Measurements from ENCODE around the gene CCDC200. TPM values are rescaled to one million over a fixed set of nuclear protein-coding genes. Genes with fewer than 3 reads are reported as not detected.

The CCDC200 gene
- total RNA-seq, result not detected in 2 replicates

DNA sequence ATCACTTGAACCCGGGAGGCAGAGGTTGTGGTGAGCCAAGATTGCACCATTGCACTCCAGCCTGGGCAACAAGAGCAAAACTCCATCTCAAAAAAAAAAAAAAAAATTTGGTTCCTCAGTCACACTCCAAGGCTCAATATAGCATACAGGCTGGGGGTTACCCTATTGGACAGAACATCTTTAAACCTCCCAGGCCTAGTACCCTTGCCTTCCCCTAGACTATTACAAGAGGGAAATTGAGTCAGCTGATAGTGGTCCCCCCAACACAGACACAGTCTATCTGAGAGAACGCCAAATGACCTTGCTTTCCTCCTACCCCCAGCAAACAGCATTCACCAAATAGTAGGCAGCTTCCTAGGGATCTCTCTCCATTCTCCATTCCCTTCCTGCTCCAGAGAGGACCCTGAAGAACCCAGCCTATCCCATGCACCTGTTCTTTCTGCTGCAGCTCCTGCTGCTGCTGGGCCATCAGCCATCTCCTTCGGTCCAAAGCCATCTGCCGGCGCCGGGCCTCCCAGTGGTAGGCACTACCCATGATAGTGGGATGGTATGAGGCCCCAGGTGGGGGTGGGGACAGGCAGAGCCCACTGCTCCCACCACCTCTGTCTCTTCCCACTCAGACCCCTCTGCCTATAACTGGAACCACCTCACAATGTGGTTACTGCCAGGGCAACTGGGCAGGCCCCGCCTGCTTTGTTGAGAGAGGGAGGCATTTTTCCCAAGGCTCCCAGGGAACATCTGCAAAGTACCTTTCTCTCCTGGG lies at the start of gene CCDC200:
Gene CCDC200 (minus strand): TSS at position 604 of the 763 bp plus-strand sequence. CDS start 69 bp downstream, at position 535.

GRCh38 chr17:43233877-43234276 lies 5.5 kb upstream of the CCDC200 start, which contains the start of gene RNU2-1:
Gene RNU2-1, minus strand, starts transcription at chr17:43233977.

DNA sequence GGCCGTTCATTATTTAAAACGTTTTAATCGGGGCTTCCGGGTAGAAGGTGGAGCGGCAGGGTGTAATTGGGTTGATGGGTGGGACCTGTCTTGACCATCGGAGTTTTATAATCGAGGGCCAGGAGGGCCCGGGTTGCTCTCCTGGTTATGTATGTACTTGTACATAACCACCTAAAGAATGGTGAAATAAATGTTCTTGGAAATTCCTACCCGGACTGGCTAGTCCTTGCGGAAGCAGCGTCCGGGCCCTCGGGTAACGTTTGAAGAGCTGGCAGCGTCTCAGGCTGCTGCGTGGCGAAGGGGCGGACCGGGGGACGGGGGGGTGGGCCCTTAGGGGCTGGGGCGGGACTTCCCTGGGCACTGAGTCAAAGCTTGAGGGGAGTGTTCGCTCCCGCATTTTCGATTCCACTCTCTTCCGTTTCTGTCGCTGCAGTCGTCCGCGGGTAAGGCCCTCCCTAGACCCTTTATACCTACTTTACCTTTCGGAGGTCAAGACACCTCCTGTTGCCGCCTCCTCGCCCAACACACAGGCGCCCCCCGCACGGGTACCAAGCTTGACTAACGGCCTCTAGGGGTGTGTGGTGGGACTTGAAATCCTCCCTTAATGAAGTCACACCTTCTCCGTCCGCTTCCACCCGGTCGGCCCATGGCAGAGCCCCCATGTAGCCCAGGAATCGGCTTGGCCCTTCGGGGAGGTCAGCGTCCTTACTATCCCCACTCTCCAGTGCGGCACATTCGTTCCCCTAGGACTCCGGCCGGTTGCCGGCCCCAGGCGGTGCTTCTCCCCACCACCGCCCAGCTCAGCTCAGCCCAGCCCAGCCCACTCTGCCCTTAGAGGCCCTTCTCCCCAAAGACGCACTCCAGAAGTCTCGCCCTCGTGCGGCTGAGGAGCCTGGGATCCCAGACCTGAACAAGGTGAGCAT lies 16.7 kb downstream of the CCDC200 start, which contains the start of gene TMEM106A:
Gene TMEM106A (plus strand): TSS at position 396 of the 923 bp plus-strand sequence. CDS start 1,167 bp downstream, outside the sequence.

Small RNA genes lying within 50 kb of the gene (small RNA-seq; reads per million reads assigned to genes)
- gene RF00004 (ENCODE audit: low replicate concordance) (not detected), gene RNU2-1 (ENCODE audit: low replicate concordance) (not detected)

Other genes starting within 250 kb of the CCDC200 start
- 0.66 and 1.9 TPM in 2 replicates for gene PTGES3L, start 248.5 kb downstream of the CCDC200 start, total RNA-seq
- gene RUNDC1, start 248.1 kb downstream of the CCDC200 start, total RNA-seq, result 10.7 and 12.0 TPM in 2 replicates
- 633 and 1,027 TPM in 2 replicates for gene RPL27, start 230.2 kb downstream of the CCDC200 start, total RNA-seq
- gene IFI35, start 221.8 kb downstream of the CCDC200 start, total RNA-seq, result 21.8 and 23.9 TPM in 2 replicates
- 314 and 543 TPM in 2 replicates for gene VAT1, start 206.2 kb downstream of the CCDC200 start, total RNA-seq
- gene RND2, start 203.4 kb downstream of the CCDC200 start, total RNA-seq, result under 0.01 and 0.88 TPM in 2 replicates
- 4.2 and 34.9 TPM in 2 replicates for gene BRCA1, start 103.3 kb downstream of the CCDC200 start, total RNA-seq
- gene NBR1, start 57.4 kb downstream of the CCDC200 start, total RNA-seq, result 95.2 and 109 TPM in 2 replicates
- 9.8 and 11.7 TPM in 2 replicates for gene TMEM106A, start 16.7 kb downstream of the CCDC200 start, total RNA-seq
- not detected in 2 replicates for gene RNU2-1, start 5.4 kb upstream of the CCDC200 start, total RNA-seq
- gene ARL4D, start 170.4 kb upstream of the CCDC200 start, total RNA-seq, result 6.0 and 16.6 TPM in 2 replicates

Measured in placental pericyte (primary cell).